AG04450 (cell line): ENCODE data around the gene CTAG2. TPM values are rescaled to one million over a fixed set of nuclear protein-coding genes. Genes with fewer than 3 reads are reported as not detected.

ENCODE experiments used
- CTCF ChIA-PET: fragments of 300-600, 350-600 bp; formaldehyde crosslinking; extraction: SDS; loops from one replicate; lab custom pipeline; 2022; ENCODE audit warnings: antibody characterized with exemption, inconsistent platforms; lab: Charles Lee
- POLR2A ChIA-PET: fragments of 350-600 bp; formaldehyde crosslinking; extraction: SDS; loops from one replicate; lab custom pipeline; 2021; ENCODE audit warnings: antibody characterized with exemption, inconsistent platforms; lab: Yijun Ruan, JAX
- DNase-seq: peaks from one replicate; pipeline ENCODE4 v3.0.0-alpha.2; 2011; ENCODE audit warnings: low read depth, low spot score
- H3K27ac ChIP-seq: one replicate; pipeline ENCODE4 v1.5.1; 2012; ENCODE audit warnings: low read depth, low read length, control low read depth
- H3K27me3 ChIP-seq: one replicate; pipeline ENCODE4 v1.6.0; 2012; ENCODE audit warnings: low read length; ENCODE audit not compliant: control insufficient read depth, insufficient read depth
- H3K4me3 ChIP-seq: 2 replicates; pipeline ENCODE4 v1.5.1; 2011; ENCODE audit warnings: mild to moderate bottlenecking, low read depth, low read length, control low read depth
- H3K9me3 ChIP-seq: 2 replicates; pipeline ENCODE4 v1.5.1; 2012; ENCODE audit warnings: low read length; ENCODE audit not compliant: control insufficient read depth, insufficient read depth
- CTCF ChIP-seq: IDR thresholded peaks from 2 replicates; pipeline ENCODE4 v1.5.1; 2011; ENCODE audit warnings: low read depth, low read length, control low read depth, inconsistent platforms
- polyA plus RNA-seq: library from polyadenylated mRNA; depleted of rRNA; stranded (reverse); fragments of >200 nt; gene quantifications from 2 replicates; pipeline ENCODE4 v1.2.3, GENCODE V29; 2011

Gene CTAG2
- polyA plus RNA-seq, 1 experiment = not detected

GRCh38 chrX:154661899-154662298, 8.5 kb upstream of the CTAG2 start:
- no peaks in the 10 kb centered on the region for H3K27me3 ChIP-seq
- no peak for DNase-seq
- H3K27ac ChIP-seq = no peak overlapping the region
- no peaks in the 10 kb centered on the region for H3K9me3 ChIP-seq
- no peak overlapping the region for H3K4me3 ChIP-seq
- TF ChIP-seq CTCF = no peak
- ChIA-PET CTCF (no interaction called here), POLR2A (no interaction called here)

DNA sequence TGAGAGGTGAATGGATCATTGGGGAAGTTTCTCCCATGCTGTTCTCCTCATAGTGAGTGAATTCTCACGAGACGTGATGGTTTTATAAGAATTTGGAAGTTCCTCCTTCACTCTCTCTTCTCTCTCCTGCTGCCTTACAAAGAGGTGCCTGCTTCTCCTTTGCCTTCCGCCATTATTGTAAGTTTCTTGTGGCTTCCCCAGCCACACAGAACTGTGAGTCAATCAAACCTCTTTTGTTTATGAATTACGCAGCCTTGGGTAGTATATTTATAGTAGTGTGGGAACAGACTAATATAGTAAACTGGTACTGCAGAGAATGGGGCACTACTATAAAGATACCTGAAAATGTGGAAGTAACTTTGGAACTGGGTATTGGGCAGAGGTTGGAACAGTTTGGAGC, 7.8 kb upstream of the CTAG2 start:
- TF ChIP-seq CTCF = no peak
- H3K27me3 ChIP-seq = no peaks in the 10 kb centered on the region
- H3K9me3 ChIP-seq = no peaks in the 10 kb centered on the region
- no peak overlapping the region for H3K4me3 ChIP-seq
- DNase-seq = no peak
- CTCF ChIA-PET = no interaction called here
- POLR2A ChIA-PET = no interaction called here
- no peak overlapping the region for H3K27ac ChIP-seq

GRCh38 chrX:154660541-154660940, 7.2 kb upstream of the CTAG2 start:
- H3K9me3 ChIP-seq = no peaks in the 10 kb centered on the region
- no peaks in the 10 kb centered on the region for H3K27me3 ChIP-seq
- CTCF ChIA-PET = no interaction called here
- no peak for DNase-seq
- POLR2A ChIA-PET = no interaction called here
- H3K27ac ChIP-seq = no peak overlapping the region
- TF ChIP-seq CTCF = no peak
- no peak overlapping the region for H3K4me3 ChIP-seq

- TF ChIP-seq CTCF = no peak
- POLR2A ChIA-PET = no interaction called here
- no peak for DNase-seq
- Histone ChIP-seq H3K27me3 (no peaks in the 10 kb centered on the region), H3K9me3 (no peaks in the 10 kb centered on the region), H3K4me3 (no peak overlapping the region), H3K27ac (no peak overlapping the region)
- CTCF ChIA-PET = no interaction called here
Observed at GRCh38 chrX:154658957-154659356, 5.6 kb upstream of the CTAG2 start.

DNA sequence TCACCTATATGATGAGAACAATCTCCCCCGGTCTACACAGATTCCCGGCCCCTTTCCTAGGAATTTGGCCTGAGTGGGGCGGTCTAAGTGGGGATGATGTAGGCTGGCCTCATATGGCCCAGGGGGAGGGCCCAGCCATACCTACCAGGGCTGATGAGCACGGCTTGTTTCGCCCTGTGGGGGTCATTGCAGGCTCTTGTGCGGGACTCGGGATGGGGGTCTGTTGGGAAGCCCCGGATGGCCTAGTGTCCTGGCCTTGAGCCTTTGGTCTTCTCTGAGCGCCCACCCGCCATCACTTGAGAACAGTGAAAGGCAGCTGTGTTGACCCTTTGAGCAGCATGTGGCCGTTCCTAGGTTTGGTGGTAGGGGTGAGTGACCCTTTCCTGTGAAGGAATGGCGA, 4.8 kb upstream of the CTAG2 start:
- no peak for DNase-seq
- Histone ChIP-seq H3K27me3 (no peaks in the 10 kb centered on the region), H3K9me3 (no peaks in the 10 kb centered on the region), H3K27ac (no peak overlapping the region), H3K4me3 (no peak overlapping the region)
- ChIA-PET POLR2A (no interaction called here), CTCF (no interaction called here)
- no peak for TF ChIP-seq CTCF
